Adrenal gland (tissue), 5 donors: Measurements from ENCODE around the gene CEMIP2.

Experiments
- CTCF ChIP-seq, 6 experiments: fragments of 450-650 bp in 4 of 6; fragments of 200-600 bp in 2 of 6; sonication (generic) in 1 of 6; IDR thresholded peaks; 1 replicate in 5 of 6; 2 replicates in 1 of 6; pipeline versions ENCODE4 v1.5.1 to v1.8.0; 2016 to 2021; ENCODE audit warnings: antibody characterized with exemption in 6 of 6, mild to moderate bottlenecking in 2 of 6, moderate library complexity in 1 of 6
- POLR2A ChIP-seq, 2 donors: fragments of 450-650 bp; IDR thresholded peaks; one replicate each; pipeline ENCODE4 v1.6.1; 2017; ENCODE audit warnings: antibody characterized with exemption in 2 of 2, mild to moderate bottlenecking in 2 of 2, moderate library complexity in 1 of 2
- donor health status: DM: no; HTN: no; CAD: no.

GRCh38 chr9:71684566-71684965 lies 83.7 kb downstream of the CEMIP2 start:
- TF ChIP-seq CTCF (IDR thresholded peaks at IDR 0.05) (no peak), POLR2A (IDR thresholded peaks at IDR 0.05) (no peak)
